HFFc6 (cell line): ENCODE data around the gene PTPA. TPM values are rescaled to one million over a fixed set of nuclear protein-coding genes. Genes with fewer than 3 reads are reported as not detected.

Experiments
- DNase-seq: peaks from one replicate; pipeline ENCODE4 v3.0.0-alpha.2; 2018
- H3K27ac Mint-ChIP-seq: 2 replicates; pipeline ENCODE4 v1.8.0; 2020; ENCODE audit warnings: mild to moderate bottlenecking, mixed read lengths
- H3K27me3 Mint-ChIP-seq: 2 replicates; pipeline ENCODE4 v1.8.0; 2021; ENCODE audit warnings: mild to moderate bottlenecking, moderate library complexity, mixed read lengths; ENCODE audit not compliant: insufficient read depth
- H3K36me3 Mint-ChIP-seq: 2 replicates; pipeline ENCODE4 v1.8.0; 2021; ENCODE audit warnings: low read depth, mixed read lengths
- H3K4me1 Mint-ChIP-seq: 2 replicates; pipeline ENCODE4 v1.8.0; 2020; ENCODE audit warnings: low read depth, mixed read lengths
- H3K4me3 Mint-ChIP-seq: 2 replicates; pipeline ENCODE4 v1.8.0; 2020; ENCODE audit warnings: mild to moderate bottlenecking, moderate library complexity, mixed read lengths
- H3K9me3 Mint-ChIP-seq: 2 replicates; pipeline ENCODE4 v1.8.0; 2020; ENCODE audit warnings: mild to moderate bottlenecking, mixed read lengths
- CTCF ChIP-seq: fragments of 200-600 bp; sonication (generic); IDR thresholded peaks from 2 replicates; pipeline ENCODE4 v1.5.0; 2021; ENCODE audit warnings: antibody characterized with exemption, mild to moderate bottlenecking
- total RNA-seq, 6 experiments: library from RNA; stranded (reverse); fragmentation: NEBNext Ultra II Directional; extraction: Animal tissue kit (Norgen Biotek cat#: 25700); gene quantifications; 2 replicates in 1 of 6; 3 replicates in 5 of 6; pipeline ENCODE4 v1.2.3, GENCODE V29; 2021

PTPA gene
- total RNA-seq, 6 experiments from 2014 or later = 153 to 170 (median 162) TPM

DNA sequence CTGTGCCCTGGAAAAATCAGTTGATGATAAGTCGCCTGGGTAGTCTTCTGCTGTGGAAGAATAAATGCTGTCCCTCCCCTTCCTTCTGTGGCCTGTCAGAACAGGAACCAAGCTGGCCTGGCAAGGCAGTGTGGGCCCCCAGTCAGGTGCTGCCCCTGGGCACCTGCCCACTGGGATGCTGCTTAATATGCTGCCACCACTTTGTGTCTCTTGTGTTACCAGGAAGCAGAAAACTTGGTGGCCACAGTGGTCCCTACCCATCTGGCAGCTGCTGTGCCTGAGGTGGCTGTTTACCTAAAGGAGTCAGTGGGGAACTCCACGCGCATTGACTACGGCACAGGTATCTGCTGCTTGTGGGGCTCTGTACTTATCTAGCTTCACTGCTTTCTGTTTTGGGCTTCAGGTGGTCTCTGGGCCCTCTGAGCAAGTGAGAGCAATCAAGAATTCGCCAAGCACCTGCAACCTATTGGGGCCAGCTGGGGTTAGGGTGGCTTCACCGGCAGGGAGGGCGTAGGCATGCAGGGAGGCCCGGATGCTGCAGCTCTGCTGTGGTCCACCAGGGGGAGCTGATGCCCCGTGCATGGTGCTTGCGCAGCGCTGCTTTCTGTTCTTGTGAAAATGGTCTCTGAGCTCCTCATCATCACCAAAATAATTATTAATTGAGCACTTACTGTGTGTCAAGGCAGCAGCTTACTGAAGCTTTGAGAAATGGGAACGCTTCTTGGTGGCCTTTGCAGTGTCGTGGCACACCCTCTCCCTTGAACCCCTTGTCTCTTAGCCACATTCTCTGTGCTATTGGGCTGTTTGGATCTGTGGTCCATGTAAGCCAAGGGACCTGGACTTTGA lies 20.3 kb downstream of the PTPA start:
- H3K4me3 Mint-ChIP-seq = no peak overlapping the region
- H3K36me3 Mint-ChIP-seq = peaks cover 20% of the 10 kb centered on the region; the same call in 1 of the 2 replicates
- H3K9me3 Mint-ChIP-seq = no peaks in the 10 kb centered on the region
- peak; percentile 99 for TF ChIP-seq CTCF
- no peak overlapping the region; the same call in 1 of the 2 replicates for H3K27ac Mint-ChIP-seq
- DNase-seq = peak; percentile 50
- peaks cover 6% of the 10 kb centered on the region; the same call in 1 of the 2 replicates for H3K4me1 Mint-ChIP-seq
- H3K27me3 Mint-ChIP-seq = no peaks in the 10 kb centered on the region

DNA sequence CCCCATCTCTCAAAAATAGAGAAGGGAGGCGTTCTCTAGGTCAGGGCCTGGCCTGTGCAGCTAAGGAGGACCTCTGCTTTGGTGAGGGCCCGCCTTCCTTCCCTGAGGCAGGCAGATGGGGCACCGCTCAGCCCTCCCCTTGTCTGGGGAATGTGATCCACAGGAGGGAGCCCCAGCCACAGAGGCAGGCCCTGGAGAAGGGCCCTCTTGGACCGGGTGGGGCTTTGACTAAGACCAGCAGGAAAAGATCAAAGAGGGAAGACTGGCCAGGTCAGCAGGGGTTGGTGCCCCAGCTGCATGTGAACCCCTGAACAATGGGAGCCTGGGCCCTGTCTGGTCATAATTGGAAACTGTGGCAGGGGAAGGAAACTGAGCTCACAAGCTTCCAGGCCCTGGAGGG lies 21.9 kb downstream of the PTPA start:
- TF ChIP-seq CTCF = peak; percentile 16; the same call in 1 of the 2 replicates
- Mint-ChIP-seq H3K27ac (no peak overlapping the region), H3K9me3 (no peaks in the 10 kb centered on the region), H3K27me3 (no peaks in the 10 kb centered on the region), H3K4me1 (peaks cover 15% of the 10 kb centered on the region), H3K36me3 (peaks cover 18% of the 10 kb centered on the region; the same call in 1 of the 2 replicates), H3K4me3 (no peak overlapping the region)
- no peak for DNase-seq

DNA sequence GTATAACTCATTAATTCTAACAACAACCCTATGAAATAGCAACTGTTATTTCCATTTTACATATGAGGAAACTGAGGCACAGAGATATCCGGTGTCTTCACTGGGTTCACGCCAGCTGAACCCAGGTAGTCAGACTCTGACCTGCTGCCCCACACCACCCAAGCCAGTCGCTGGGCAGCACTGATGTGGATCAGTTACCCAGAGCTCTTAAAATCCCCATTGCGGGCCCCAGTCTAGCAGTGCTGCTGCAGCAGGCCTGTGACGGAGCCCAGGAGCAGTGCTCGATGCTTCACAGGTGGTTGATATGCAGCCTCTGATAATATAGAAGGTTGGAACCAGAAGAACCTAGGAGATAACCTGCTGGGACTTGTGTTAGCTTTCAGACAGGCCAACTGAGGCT lies 24.3 kb downstream of the PTPA start:
- peaks cover 39% of the 10 kb centered on the region for H3K4me1 Mint-ChIP-seq
- no peak overlapping the region for H3K27ac Mint-ChIP-seq
- H3K9me3 Mint-ChIP-seq = no peaks in the 10 kb centered on the region
- H3K27me3 Mint-ChIP-seq = no peaks in the 10 kb centered on the region
- no peak for TF ChIP-seq CTCF
- H3K4me3 Mint-ChIP-seq = no peak overlapping the region
- no peak for DNase-seq
- peaks cover 13% of the 10 kb centered on the region; the same call in 1 of the 2 replicates for H3K36me3 Mint-ChIP-seq

GRCh38 chr9:129136446-129137035 lies 25.3 kb downstream of the PTPA start:
- DNase-seq = no peak
- Mint-ChIP-seq H3K9me3 (no peaks in the 10 kb centered on the region), H3K36me3 (peaks cover 5% of the 10 kb centered on the region; the same call in 1 of the 2 replicates), H3K27me3 (no peaks in the 10 kb centered on the region; the same call in 1 of the 2 replicates), H3K4me3 (no peak overlapping the region), H3K27ac (no peak overlapping the region), H3K4me1 (peaks cover 49% of the 10 kb centered on the region)
- no peak for TF ChIP-seq CTCF

- Mint-ChIP-seq H3K4me3 (no peak overlapping the region), H3K36me3 (peaks cover 5% of the 10 kb centered on the region; the same call in 1 of the 2 replicates), H3K27ac (peak overlapping the region; percentile 97), H3K9me3 (no peaks in the 10 kb centered on the region), H3K27me3 (no peaks in the 10 kb centered on the region; the same call in 1 of the 2 replicates), H3K4me1 (peaks cover 54% of the 10 kb centered on the region)
- TF ChIP-seq CTCF = no peak; the same call in 1 of the 2 replicates
- DNase-seq = no peak
These were observed 26.3 kb downstream of the PTPA start for GRCh38 chr9:129137292-129138143.
